GM12872 (cell line): ENCODE data around the gene TRIML2.

ENCODE experiments used
- TF ChIP-seq, protein P1 (sequence below): IDR thresholded peaks from 3 replicates; pipeline ENCODE4 v1.5.1; 2011; ENCODE audit warnings: low read depth, mild to moderate bottlenecking, low read length, moderate library complexity; ENCODE audit not compliant: insufficient read depth

Gene TRIML2

DNA sequence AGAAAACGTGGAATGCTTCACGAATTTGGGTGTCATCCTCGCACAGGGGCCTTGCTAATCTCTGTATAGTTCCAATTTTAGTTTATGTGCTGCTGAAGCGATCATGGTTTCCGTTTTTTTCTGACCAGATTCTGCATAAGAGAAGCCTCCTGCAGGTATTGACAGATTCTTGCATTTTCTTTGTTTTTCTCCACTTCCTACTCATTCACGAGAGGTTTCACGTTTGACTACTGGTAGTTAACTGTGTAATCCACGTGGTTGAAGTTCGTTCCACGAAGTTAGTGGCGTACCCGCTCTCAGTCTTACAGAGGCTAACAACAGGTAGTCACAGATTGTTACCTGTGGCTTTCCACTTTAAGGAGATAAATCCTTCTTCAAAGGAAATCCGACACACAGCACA is 12.1 kb upstream of the TRIML2 start:
- TF ChIP-seq, protein P1, sequence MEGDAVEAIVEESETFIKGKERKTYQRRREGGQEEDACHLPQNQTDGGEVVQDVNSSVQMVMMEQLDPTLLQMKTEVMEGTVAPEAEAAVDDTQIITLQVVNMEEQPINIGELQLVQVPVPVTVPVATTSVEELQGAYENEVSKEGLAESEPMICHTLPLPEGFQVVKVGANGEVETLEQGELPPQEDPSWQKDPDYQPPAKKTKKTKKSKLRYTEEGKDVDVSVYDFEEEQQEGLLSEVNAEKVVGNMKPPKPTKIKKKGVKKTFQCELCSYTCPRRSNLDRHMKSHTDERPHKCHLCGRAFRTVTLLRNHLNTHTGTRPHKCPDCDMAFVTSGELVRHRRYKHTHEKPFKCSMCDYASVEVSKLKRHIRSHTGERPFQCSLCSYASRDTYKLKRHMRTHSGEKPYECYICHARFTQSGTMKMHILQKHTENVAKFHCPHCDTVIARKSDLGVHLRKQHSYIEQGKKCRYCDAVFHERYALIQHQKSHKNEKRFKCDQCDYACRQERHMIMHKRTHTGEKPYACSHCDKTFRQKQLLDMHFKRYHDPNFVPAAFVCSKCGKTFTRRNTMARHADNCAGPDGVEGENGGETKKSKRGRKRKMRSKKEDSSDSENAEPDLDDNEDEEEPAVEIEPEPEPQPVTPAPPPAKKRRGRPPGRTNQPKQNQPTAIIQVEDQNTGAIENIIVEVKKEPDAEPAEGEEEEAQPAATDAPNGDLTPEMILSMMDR = no peak

DNA sequence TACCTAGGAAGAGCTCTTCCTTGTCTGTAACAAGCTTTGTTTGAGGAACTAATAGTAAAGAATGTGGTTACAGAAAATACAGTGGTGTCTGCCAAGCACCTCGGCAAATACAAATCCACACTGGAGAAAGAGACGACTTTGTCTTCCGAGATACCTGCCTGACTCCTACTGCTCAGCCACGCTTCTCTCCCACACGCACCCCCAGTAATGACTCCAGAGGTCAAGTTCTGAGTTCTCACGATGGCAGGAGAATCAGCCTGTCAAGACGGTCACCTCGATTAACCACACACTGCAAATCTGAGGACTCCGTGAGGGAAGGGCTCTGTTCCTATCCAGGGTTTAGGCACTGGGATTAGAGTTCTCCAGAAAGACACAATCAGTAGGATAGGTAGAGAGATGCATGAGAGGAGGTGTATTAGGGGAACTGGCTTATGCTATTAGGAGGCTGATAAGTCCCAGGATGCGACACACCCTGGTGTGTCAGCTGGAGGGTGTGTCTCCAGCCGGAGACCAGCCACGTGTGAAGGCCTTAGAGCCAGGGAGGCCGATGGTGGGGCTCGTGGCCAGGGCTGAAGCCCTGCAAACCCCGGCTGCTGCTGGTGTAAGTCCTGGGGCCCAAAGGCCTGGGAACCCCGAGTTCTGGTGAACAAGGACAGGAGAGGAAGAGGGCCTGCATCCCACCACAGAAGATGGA is 8.4 kb upstream of the TRIML2 start:
- TF ChIP-seq, protein P1 = no peak

DNA sequence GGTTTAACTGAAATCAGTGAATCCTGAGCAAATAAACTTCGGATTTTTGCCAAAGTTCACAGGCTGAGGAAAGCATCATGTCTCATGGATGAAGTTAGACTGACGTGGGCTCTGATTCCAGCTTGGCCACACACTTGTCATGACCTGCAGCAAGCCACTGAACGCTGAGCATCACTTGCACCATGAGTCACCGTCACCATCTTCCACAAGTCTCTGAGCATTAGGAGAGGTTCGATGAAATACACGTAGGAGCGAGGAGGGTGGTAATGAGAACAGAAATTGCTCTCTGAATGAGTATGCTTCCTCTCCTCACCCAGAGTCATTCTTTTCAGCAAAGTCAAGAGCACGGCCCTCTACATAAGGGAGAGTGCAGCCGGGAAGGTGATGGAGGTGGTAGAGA is 3.8 kb upstream of the TRIML2 start:
- TF ChIP-seq, protein P1 = no peak

DNA sequence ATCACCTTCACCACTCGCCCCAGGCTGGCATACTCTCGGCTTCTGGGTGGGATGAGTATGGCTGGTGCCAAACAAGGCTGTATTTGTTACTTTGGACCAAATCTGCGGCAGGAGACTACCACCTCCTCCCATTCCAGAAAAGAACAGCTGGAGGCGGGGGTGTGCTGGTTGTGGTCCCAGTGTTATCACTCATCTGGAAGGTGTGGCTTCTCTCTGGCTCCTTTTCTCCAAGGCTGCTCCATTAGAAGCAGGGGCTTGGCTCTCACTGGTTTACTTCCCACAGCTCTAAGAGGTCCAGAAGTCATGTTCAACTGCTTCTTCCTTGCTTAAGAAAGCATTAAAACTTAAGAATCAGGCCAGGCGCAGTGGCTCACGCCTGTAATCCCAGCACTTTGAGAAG is 2.6 kb upstream of the TRIML2 start:
- TF ChIP-seq, protein P1 = no peak

DNA sequence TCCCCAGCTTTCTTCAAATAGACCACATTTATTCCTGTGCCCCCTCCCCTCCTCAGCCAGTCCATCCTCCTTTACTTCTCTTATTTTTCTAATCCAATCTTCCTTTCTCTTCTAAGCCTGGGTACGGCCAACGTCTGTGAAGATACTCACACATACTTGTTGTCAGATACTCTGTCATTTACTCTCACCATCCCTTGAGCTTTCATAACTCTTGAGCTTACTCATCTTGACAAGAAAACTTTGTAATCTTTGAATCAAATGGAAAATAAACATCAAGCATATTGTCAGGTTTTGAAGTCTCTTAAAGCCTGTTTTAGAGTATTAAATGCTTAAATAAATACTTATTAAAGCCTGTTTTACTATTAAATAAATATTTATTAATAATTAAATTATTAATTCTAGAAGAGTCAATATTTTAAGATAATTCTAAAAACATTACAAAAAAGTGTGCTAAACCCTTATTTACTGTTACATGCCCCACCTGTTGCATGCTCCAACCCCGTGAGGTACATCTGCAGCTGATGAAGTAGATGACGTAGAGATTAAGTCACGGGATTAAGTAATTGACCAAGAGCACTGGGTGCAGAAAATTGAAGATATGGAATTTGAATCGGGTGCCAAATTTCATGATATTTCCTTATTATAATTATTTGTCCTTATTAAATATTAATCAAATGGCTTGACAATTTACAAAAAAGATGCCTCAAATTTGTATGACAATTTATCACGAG is 1.5 kb upstream of the TRIML2 start:
- TF ChIP-seq, protein P1 = no peak

DNA sequence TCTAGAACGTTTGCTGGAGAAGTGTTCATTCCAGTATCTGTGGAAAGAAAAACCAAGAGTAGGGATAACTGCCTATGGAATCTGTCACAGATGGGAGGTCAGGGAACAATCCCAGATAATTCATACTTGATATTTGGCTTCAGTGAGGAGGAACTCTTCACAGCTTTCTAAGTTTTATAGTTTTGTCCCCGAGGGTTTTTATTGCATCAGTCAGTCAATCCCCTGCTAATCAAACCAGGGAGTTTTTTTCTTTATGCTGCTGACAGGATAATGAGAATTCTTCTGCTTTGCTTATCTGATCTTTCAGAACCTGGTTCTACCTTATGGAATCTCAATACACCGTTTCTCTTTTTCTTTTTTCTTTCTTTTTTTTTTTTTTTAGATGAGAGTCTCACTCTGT is 633 bp upstream of the TRIML2 start:
- TF ChIP-seq, protein P1 = no peak

DNA sequence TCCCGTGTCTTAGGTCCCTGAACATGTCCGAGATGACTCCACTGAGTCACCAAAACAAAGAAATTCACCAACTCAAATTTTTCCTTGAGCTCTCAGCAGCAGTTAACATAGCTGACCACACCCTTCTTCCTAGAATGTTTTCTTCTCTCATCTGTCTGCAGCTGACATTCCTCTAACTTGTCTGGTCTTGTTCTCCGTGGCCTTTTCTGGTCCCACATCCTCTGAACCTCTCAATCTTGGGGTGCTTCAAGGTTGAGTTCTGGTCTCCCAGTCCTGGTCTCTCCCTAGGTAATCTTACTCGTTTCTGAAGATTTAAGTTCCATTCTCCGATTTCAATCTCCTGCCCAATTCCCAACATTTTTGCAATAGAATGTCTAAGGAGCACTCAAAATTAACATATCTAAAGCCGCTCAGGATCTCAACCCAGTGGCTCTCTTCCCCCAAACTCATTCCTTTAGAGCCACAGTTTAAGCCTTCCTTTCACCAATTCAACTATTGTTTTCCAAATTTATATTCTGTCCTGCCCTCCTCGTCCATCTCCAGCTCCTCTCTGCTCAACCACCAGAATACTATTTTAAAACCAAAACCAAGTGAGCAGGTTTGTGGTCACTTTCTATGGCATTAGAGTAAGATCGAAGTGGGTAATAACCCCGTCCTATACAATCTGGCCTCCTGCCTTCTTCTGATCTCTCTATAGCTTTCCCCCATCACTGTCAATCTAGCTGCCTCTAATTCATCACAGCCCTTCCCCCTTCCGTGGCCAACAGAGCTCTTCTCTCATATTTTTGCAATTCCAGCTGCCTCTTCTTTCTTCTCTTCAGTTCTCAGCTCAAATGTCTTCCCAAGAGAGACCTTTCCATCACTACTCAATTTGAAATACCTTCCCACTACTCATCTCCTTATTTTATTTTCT is 1.2 kb downstream of the TRIML2 start:
- TF ChIP-seq, protein P1 = no peak
